Natural killer cell (primary cell): ENCODE results near the gene JAKMIP1. TPM values are rescaled to one million over a fixed set of nuclear protein-coding genes. Genes with fewer than 3 reads are reported as not detected.

Source experiments
- ATAC-seq, 3 donors: fragments of 150-1000 bp in 2 of 3; fragments of 200-7000 bp in 1 of 3; cut with Tn5 transposase; 1 replicate in 1 of 3; 2 replicates in 2 of 3; pipeline ENCODE4 v1.10.0; 2021; ENCODE audit warnings: mild to moderate bottlenecking in 2 of 3, moderate library complexity in 2 of 3
- DNase-seq, 2 donors: peaks; one replicate each; pipeline versions ENCODE4 v3.0.0 to v3.0.0-alpha.2; 2013 to 2021; ENCODE audit warnings: mixed read lengths in 1 of 2
- H3K27ac ChIP-seq: one replicate; pipeline ENCODE4 v1.5.1; 2013; ENCODE audit warnings: mild to moderate bottlenecking, low read length
- H3K27me3 ChIP-seq: one replicate; pipeline ENCODE4 v1.6.1; 2013; ENCODE audit warnings: low read length; ENCODE audit not compliant: control insufficient read depth, insufficient read depth
- H3K36me3 ChIP-seq: one replicate; pipeline ENCODE4 v1.6.1; 2013; ENCODE audit warnings: low read length; ENCODE audit not compliant: control insufficient read depth, insufficient read depth
- H3K4me1 ChIP-seq: one replicate; pipeline ENCODE4 v1.6.1; 2013; ENCODE audit warnings: low read length; ENCODE audit not compliant: control insufficient read depth, insufficient read depth
- H3K4me3 ChIP-seq: one replicate; pipeline ENCODE4 v1.5.1; 2013; ENCODE audit warnings: low read length
- H3K9me3 ChIP-seq: one replicate; pipeline ENCODE4 v1.6.1; 2013; ENCODE audit warnings: low read length; ENCODE audit not compliant: control insufficient read depth, insufficient read depth
- H3K27ac Mint-ChIP-seq, 2 donors: one replicate each; pipeline ENCODE4 v1.8.0; 2022; ENCODE audit warnings: mild to moderate bottlenecking in 2 of 2, mixed read lengths in 2 of 2, moderate library complexity in 1 of 2
- H3K27me3 Mint-ChIP-seq, 2 donors: one replicate each; pipeline ENCODE4 v1.8.0; 2022; ENCODE audit warnings: low read depth in 2 of 2, mixed read lengths in 2 of 2
- H3K36me3 Mint-ChIP-seq: one replicate; pipeline ENCODE4 v1.8.0; 2022; ENCODE audit warnings: mixed read lengths
- H3K4me1 Mint-ChIP-seq, 2 donors: one replicate each; pipeline ENCODE4 v1.8.0; 2022; ENCODE audit warnings: mixed read lengths in 2 of 2
- H3K4me3 Mint-ChIP-seq: one replicate; pipeline ENCODE4 v1.8.0; 2022; ENCODE audit warnings: mild to moderate bottlenecking, moderate library complexity, mixed read lengths
- H3K9me3 Mint-ChIP-seq, 2 donors: one replicate each; pipeline ENCODE4 v1.8.0; 2022; ENCODE audit warnings: mixed read lengths in 2 of 2
- CTCF ChIP-seq: fragments of 200-600 bp; IDR thresholded peaks from one replicate; pipeline ENCODE4 v1.8.0; 2022; ENCODE audit warnings: antibody characterized with exemption
- WGBS: methylation state at CpG from one replicate; pipeline ENCODE4 v1.1.7; 2013; ENCODE audit warnings: missing lambda C conversion rate; ENCODE audit not compliant: insufficient coverage; 5-methylcytosine and 5-hydroxymethylcytosine counted together
- intact Hi-C: fragments of 100-400 bp; cut with micrococcal nuclease; formaldehyde crosslinking; loops from one replicate; pipeline ENCODE4 v1.14.2; 2022
- total RNA-seq, 4 donors: library from RNA; stranded (reverse); fragments of 120-200 nt in 1 of 4; gene quantifications; one replicate each; pipeline versions ENCODE4 v1.2.3 to v1.2.4, GENCODE V29; 2013 to 2022

Gene JAKMIP1
- total RNA-seq, 3 donors from 2014 or later (not counting 1 experiment from before 2014, with no cell fraction given) = 8.8 to 21.8 (median 16.4) TPM

- WGBS = 15% methylated on average over 11 of the region's 11 CpGs
- H3K36me3 Mint-ChIP-seq = peaks cover 17% of the 10 kb centered on the region
- Histone ChIP-seq H3K4me1 (no peaks in the 10 kb centered on the region), H3K9me3 (peaks cover 3% of the 10 kb centered on the region), H3K36me3 (no peaks in the 10 kb centered on the region), H3K4me3 (no peak overlapping the region), H3K27ac (no peak overlapping the region), H3K27me3 (peaks cover 3% of the 10 kb centered on the region)
- intact Hi-C loops = no loop called here
- H3K27ac Mint-ChIP-seq = no peak overlapping the region
- peaks cover 8 to 16% of the 10 kb centered on the region in 2 donors for H3K9me3 Mint-ChIP-seq
- no peak for ATAC-seq
- TF ChIP-seq CTCF = no peak
- no peaks in the 10 kb centered on the region for H3K4me1 Mint-ChIP-seq
- H3K27me3 Mint-ChIP-seq = peaks cover 9 to 39% of the 10 kb centered on the region in 2 donors
- no peak overlapping the region for H3K4me3 Mint-ChIP-seq
- no peak for DNase-seq
Observed at GRCh38 chr4:5979981-5980380, 220.4 kb downstream of the JAKMIP1 start.

- DNase-seq (no peak), ATAC-seq (no peak)
- Histone ChIP-seq H3K27me3 (no peaks in the 10 kb centered on the region), H3K36me3 (no peaks in the 10 kb centered on the region), H3K4me1 (no peaks in the 10 kb centered on the region), H3K9me3 (no peaks in the 10 kb centered on the region), H3K4me3 (no peak overlapping the region), H3K27ac (no peak overlapping the region)
- intact Hi-C loops = no loop called here
- no peaks in the 10 kb centered on the region for H3K4me1 Mint-ChIP-seq
- no peak overlapping the region for H3K27ac Mint-ChIP-seq
- TF ChIP-seq CTCF = no peak
- WGBS = 81% methylated on average over 9 of the region's 9 CpGs
- H3K27me3 Mint-ChIP-seq = peaks cover 3 to 17% of the 10 kb centered on the region in 2 donors
- H3K36me3 Mint-ChIP-seq = no peaks in the 10 kb centered on the region
- H3K4me3 Mint-ChIP-seq = no peak overlapping the region
- no peaks in the 10 kb centered on the region for H3K9me3 Mint-ChIP-seq
Observed at GRCh38 chr4:5976921-5977320, 223.4 kb downstream of the JAKMIP1 start.

GRCh38 chr4:5976431-5976830 is 223.9 kb downstream of the JAKMIP1 start:
- ATAC-seq (no peak), DNase-seq (no peak)
- H3K27ac ChIP-seq = no peak overlapping the region
- H3K9me3 ChIP-seq = no peaks in the 10 kb centered on the region
- H3K27me3 ChIP-seq = no peaks in the 10 kb centered on the region
- no peaks in the 10 kb centered on the region for H3K36me3 Mint-ChIP-seq
- no peak overlapping the region for H3K4me3 ChIP-seq
- no peaks in the 10 kb centered on the region for H3K4me1 ChIP-seq
- no peak for TF ChIP-seq CTCF
- H3K4me3 Mint-ChIP-seq = no peak overlapping the region
- intact Hi-C loops = no loop called here
- no peaks in the 10 kb centered on the region for H3K9me3 Mint-ChIP-seq
- H3K4me1 Mint-ChIP-seq = no peaks in the 10 kb centered on the region
- peaks cover 3 to 17% of the 10 kb centered on the region in 2 donors for H3K27me3 Mint-ChIP-seq
- H3K27ac Mint-ChIP-seq = no peak overlapping the region
- 78% methylated on average over 6 of the region's 6 CpGs for WGBS
- no peaks in the 10 kb centered on the region for H3K36me3 ChIP-seq

Other genes with a start within 250 kb of the JAKMIP1 start
- 1 to 10 TPM in 2 of 3 donors, under 1 TPM in 1; 0.63 to 2.7 (median 1.8) TPM for gene C4orf50, start 182.1 kb downstream of the JAKMIP1 start, total RNA-seq
- 1 to 10 TPM; 3.0 to 5.6 (median 3.5) TPM for gene WFS1, start 69.3 kb upstream of the JAKMIP1 start, total RNA-seq